NT2/D1 (cell line): ENCODE results near the gene NF1.
"Not testable (repeated sequence)": the region's sequence is repeated elsewhere in the genome, so short reads cannot be mapped to it uniquely, and the experiment has no call there.

Source experiments
- DNase-seq: peaks from one replicate; pipeline ENCODE4 v3.0.0-alpha.2; 2011; ENCODE audit warnings: low read depth, low spot score
- H3K27me3 ChIP-seq: 2 replicates; pipeline ENCODE4 v1.6.0; 2011; ENCODE audit warnings: mild to moderate bottlenecking; ENCODE audit not compliant: insufficient read length, insufficient read depth
- H3K36me3 ChIP-seq: 2 replicates; pipeline ENCODE4 v1.6.1; 2011; ENCODE audit warnings: mild to moderate bottlenecking, low read length, mixed read lengths; ENCODE audit not compliant: insufficient read depth, insufficient read length
- H3K4me1 ChIP-seq: 2 replicates; pipeline ENCODE4 v1.5.1; 2011; ENCODE audit not compliant: insufficient read depth, insufficient read length
- H3K4me3 ChIP-seq: 2 replicates; pipeline ENCODE4 v1.5.1; 2011; ENCODE audit warnings: low read depth; ENCODE audit not compliant: insufficient read length
- H3K9ac ChIP-seq: 2 replicates; pipeline ENCODE4 v1.6.0; 2011; ENCODE audit warnings: low read depth; ENCODE audit not compliant: insufficient read length
- H3K9me3 ChIP-seq: 2 replicates; pipeline ENCODE4 v1.5.1; 2011; ENCODE audit warnings: mild to moderate bottlenecking, low read length; ENCODE audit not compliant: insufficient read depth
- SUZ12 ChIP-seq: IDR thresholded peaks from 2 replicates; pipeline ENCODE4 v1.6.1; 2011; ENCODE audit not compliant: insufficient read length, insufficient read depth; ENCODE audit errors: extremely low read depth
- YY1 ChIP-seq: IDR thresholded peaks from 2 replicates; pipeline ENCODE4 v1.6.1; 2011; ENCODE audit not compliant: insufficient read length, insufficient read depth
- ZNF274 ChIP-seq: IDR thresholded peaks from 2 replicates; pipeline ENCODE4 v1.6.1; 2011; ENCODE audit warnings: mild to moderate bottlenecking, low read depth, low read length

The NF1 gene

DNA sequence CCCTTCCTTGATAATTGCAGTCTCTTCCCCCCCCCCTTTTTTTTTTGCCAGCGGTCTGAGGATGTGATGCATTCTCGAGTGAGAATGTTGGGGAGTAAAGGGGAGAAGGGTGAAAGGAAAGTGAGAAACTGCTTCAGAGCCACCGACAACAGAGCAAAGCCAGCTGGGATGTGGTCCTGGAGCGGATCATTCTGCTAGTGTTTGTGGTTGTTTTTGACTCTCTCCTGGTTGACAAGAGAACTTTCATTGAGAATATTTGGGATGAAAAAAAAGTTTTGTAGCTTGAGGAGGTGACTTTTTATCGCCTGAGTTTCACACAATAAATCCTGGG, 1.3 kb downstream of the NF1 start:
- peak overlapping the region; percentile 66 for H3K4me3 ChIP-seq
- H3K36me3 ChIP-seq: peaks cover 3% of the 10 kb centered on the region
- peak overlapping the region; percentile 69 for H3K9ac ChIP-seq
- no peaks in the 10 kb centered on the region for H3K9me3 ChIP-seq
- no peaks in the 10 kb centered on the region for H3K27me3 ChIP-seq
- H3K4me1 ChIP-seq: no peaks in the 10 kb centered on the region
- TF ChIP-seq ZNF274 (no peak), YY1 (no peak), SUZ12 (no peak)
- no peak for DNase-seq

DNA sequence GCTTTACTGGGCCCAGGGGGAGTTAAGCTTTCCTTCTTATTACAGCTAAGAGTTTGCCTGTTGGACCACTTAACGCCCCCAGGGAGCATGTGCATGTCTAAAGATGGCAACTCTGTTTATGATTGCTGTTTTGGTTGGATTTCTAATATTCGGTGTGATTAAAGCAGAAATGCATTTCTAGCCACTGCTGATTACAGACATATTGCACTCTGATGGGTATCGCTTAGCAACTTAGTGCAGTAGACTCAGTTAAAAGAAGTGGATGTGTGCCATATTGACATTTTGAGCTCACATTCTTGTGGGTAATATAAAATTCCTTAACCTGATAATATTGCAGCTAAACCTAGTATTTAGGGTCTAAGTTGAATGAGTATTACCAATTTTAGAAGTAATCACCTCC, 4.2 kb downstream of the NF1 start:
- no peak for DNase-seq
- Histone ChIP-seq H3K9ac (no peak overlapping the region), H3K27me3 (no peaks in the 10 kb centered on the region), H3K36me3 (no peaks in the 10 kb centered on the region), H3K4me1 (no peaks in the 10 kb centered on the region), H3K9me3 (no peaks in the 10 kb centered on the region), H3K4me3 (no peak overlapping the region)
- TF ChIP-seq YY1 (no peak), ZNF274 (no peak), SUZ12 (no peak)

DNA sequence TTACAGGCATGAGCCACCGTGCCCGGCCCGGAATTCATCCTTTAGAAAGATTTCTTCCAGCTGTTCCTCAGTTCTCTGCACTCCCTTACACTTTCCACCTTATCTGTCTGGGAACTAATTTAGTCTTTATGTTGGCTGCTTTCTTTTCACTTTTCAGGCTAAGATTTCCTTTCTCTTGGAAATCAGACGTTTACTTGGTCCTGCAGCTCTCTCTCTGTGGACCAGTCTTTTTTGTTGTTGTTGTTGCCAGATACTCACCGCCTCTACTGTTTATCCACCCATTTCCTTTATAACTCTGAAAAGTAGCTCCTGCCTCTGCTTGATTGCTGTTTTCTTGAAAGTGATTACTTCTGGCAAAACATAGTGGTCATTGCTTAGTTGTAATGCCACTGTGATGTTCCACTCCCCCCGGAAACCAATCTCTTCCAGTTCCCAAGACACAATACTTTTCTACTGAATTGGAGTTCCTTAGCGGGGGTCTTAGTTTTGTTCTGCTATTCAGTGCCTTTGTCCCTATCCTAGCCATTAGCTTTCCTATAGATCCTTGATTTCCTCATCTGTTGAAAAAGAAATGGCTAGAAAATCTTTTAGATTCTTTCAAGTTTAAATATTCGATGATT, 6.2 kb downstream of the NF1 start:
- no peaks in the 10 kb centered on the region for H3K4me1 ChIP-seq
- no peak overlapping the region for H3K4me3 ChIP-seq
- DNase-seq: no peak
- H3K9me3 ChIP-seq: no peaks in the 10 kb centered on the region
- H3K9ac ChIP-seq: no peak overlapping the region
- no peak for TF ChIP-seq ZNF274
- no peaks in the 10 kb centered on the region for H3K36me3 ChIP-seq
- H3K27me3 ChIP-seq: no peaks in the 10 kb centered on the region

DNA sequence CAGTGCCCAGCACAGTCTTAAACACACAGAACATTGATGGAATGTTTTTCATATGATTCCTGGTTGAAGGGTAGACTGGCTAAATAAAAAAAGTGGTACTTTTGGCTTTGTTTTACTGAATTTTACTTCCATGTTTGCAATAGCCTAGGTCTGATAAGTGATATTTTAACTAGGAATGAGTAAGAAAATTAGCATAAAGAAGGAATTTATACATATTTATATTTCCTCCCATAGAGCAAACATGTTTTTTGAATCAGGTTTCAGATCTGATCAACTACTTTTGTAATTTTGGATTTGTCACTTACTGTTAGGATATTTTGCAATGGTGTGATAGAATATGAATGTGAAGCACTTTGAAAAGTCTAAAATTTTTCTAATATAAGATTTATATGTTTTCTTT, 7.2 kb downstream of the NF1 start:
- Histone ChIP-seq H3K4me1 (no peaks in the 10 kb centered on the region), H3K4me3 (no peak overlapping the region), H3K36me3 (no peaks in the 10 kb centered on the region), H3K9ac (no peak overlapping the region), H3K27me3 (no peaks in the 10 kb centered on the region), H3K9me3 (no peaks in the 10 kb centered on the region)
- TF ChIP-seq SUZ12: no peak
- TF ChIP-seq YY1: no peak
- TF ChIP-seq ZNF274: no peak
- no peak for DNase-seq

DNA sequence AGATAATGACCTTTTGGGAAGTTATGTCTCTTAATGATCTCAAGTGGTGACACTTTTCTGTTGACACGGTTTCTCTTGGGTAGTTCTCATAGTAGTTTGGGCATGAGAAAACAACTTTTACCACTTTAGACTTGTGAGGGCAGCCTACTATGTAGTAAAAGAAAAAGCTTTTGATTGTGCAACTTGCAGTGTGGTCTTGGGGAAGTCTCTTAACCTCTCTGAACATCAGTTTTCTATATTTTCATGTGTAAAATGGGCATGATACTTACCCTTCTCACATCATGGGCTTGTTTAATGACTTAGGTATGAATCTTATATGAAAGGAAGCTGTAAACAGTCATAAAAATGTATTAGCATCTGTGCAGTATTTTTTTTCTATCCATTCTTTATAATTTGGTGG, 11.2 kb downstream of the NF1 start:
- DNase-seq: no peak
- no peak overlapping the region for H3K4me3 ChIP-seq
- no peaks in the 10 kb centered on the region for H3K9me3 ChIP-seq
- TF ChIP-seq SUZ12 (no peak), ZNF274 (no peak), YY1 (no peak)
- H3K36me3 ChIP-seq: no peaks in the 10 kb centered on the region
- no peaks in the 10 kb centered on the region for H3K27me3 ChIP-seq
- no peak overlapping the region for H3K9ac ChIP-seq
- no peaks in the 10 kb centered on the region for H3K4me1 ChIP-seq

DNA sequence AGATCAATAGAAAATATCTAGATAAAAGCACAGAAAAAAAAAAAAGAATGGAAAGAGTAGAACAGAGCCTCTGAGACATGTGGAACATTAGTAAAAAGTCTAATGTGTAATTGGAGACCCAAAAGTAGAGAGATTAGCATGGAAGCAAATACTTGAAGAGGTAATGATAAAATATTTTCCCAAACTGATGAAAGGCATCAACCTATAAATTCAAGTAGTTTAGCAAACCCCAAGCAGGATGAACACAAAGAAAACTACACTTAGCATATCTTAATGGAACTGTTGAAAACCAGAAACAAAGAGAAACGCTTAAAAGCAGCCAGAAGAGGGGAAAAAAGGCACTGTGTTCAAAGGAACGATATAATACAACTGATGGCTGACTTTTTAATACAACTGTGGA, 16.4 kb downstream of the NF1 start:
- Histone ChIP-seq H3K4me3 (no peak overlapping the region), H3K36me3 (no peaks in the 10 kb centered on the region), H3K9ac (no peak overlapping the region), H3K27me3 (no peaks in the 10 kb centered on the region), H3K4me1 (no peaks in the 10 kb centered on the region), H3K9me3 (no peaks in the 10 kb centered on the region)
- no peak for DNase-seq
- TF ChIP-seq YY1: no peak
- no peak for TF ChIP-seq ZNF274
- no peak for TF ChIP-seq SUZ12

DNA sequence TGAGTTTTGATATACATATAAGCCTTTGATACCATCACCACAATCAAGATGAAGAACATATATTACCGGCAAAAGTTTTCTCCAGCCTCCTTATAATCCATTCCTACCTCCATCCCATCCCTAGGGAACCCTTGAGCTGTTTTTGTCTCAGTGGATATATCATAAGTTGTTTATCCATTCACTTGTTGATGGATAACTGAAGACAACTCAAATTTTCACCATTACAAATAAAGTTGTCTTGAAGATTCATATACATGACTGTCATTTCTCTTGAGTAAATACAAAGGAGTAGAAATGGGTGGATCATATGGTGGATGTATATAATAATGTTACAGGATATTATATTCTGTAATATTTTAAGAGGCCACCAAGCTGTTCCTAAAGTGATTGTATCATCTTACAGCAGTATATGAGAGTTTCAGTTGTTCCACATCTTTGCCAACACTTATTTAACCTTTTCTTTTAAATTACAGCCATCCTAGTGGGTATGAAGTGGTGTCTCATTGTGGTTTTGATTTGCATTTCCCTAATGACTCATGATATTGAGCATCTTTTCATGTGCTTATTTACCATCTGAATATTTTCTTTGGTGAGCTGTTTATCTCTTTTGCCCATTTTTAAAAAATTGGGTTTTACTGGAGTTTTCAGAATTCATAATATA, 17.4 kb downstream of the NF1 start:
- Histone ChIP-seq H3K36me3 (no peaks in the 10 kb centered on the region), H3K9ac (no peak overlapping the region), H3K4me3 (no peak overlapping the region), H3K9me3 (no peaks in the 10 kb centered on the region), H3K27me3 (no peaks in the 10 kb centered on the region), H3K4me1 (no peaks in the 10 kb centered on the region)
- no peak for TF ChIP-seq ZNF274
- TF ChIP-seq YY1: no peak
- TF ChIP-seq SUZ12: no peak
- DNase-seq: no peak

DNA sequence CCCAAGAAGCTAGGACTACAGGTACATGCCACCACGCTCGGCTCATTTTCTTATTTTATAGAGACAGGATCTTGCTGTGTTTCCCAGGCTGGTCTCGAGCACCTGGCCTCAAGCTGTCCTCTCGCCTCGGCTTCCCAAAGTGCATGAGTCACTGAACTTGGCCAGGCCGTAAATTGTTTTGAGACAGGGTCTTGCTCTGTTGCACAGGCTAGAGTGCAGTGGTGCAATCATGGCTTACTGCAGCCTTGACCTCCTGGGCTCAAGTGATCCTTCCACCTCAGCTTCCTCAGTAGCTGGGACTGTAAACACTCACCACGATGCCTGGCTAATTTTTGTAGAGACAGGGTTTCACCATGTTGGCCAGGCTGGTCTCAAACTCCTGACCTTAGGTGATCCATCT, 18.6 kb downstream of the NF1 start:
- not testable (repeated sequence) for DNase-seq, H3K36me3 ChIP-seq, H3K4me1 ChIP-seq

More for the DNA sequence above, 18.6 kb downstream of the NF1 start:
- H3K27me3 ChIP-seq, H3K9ac ChIP-seq, H3K9me3 ChIP-seq, H3K4me3 ChIP-seq: not testable (repeated sequence)
